Measurements from ENCODE around the gene LGI4.
A peak's percentile ranks its signal among the peaks of the same experiment; 100 is the strongest.

The LGI4 gene

GRCh38 chr19:35164418-35164817 lies 29.6 kb upstream of the LGI4 start:
- Histone ChIP-seq H3F3A (ENCODE audit: insufficient read depth, low read length) (no peaks in the 10 kb centered on the region), H3K36me3 (replicated peaks; ENCODE audit: insufficient read depth, low read length) (peaks cover 7% of the 10 kb centered on the region), H3K79me2 (ENCODE audit: low read length) (peaks cover under 1% of the 10 kb centered on the region; the same call in 1 of the 2 replicates), H3K27me3 (replicated peaks; ENCODE audit: insufficient read depth, low read length) (no peaks in the 10 kb centered on the region), H3K27ac (ENCODE audit: low read length) (no peak overlapping the region), H3K9me3 (replicated peaks; ENCODE audit: insufficient read depth, low read length) (no peaks in the 10 kb centered on the region), H2AFZ (ENCODE audit: low read length) (no peak overlapping the region), H3K4me3 (ENCODE audit: low read length) (no peak overlapping the region), H3K9me2 (replicated peaks; ENCODE audit: insufficient read depth, low read length) (no peaks in the 10 kb centered on the region), H3K9ac (ENCODE audit: low read length) (no peak overlapping the region), H3K4me1 (ENCODE audit: low read length) (no peaks in the 10 kb centered on the region), H3K4me2 (ENCODE audit: low read depth, low read length) (no peak overlapping the region), H4K20me1 (ENCODE audit: insufficient read depth, low read length) (no peaks in the 10 kb centered on the region; the same call in 1 of the 2 replicates)
- DNase-seq, result no peak
- TF ChIP-seq EZH2phosphoT487 (IDR thresholded peaks at IDR 0.05; ENCODE audit: low read length) (no peak), EZH2 (optimal IDR thresholded peaks at IDR 0.05; ENCODE audit: low read depth, low read length) (no peak), CTCF (IDR thresholded peaks at IDR 0.05; ENCODE audit: low read length) (no peak)

DNA sequence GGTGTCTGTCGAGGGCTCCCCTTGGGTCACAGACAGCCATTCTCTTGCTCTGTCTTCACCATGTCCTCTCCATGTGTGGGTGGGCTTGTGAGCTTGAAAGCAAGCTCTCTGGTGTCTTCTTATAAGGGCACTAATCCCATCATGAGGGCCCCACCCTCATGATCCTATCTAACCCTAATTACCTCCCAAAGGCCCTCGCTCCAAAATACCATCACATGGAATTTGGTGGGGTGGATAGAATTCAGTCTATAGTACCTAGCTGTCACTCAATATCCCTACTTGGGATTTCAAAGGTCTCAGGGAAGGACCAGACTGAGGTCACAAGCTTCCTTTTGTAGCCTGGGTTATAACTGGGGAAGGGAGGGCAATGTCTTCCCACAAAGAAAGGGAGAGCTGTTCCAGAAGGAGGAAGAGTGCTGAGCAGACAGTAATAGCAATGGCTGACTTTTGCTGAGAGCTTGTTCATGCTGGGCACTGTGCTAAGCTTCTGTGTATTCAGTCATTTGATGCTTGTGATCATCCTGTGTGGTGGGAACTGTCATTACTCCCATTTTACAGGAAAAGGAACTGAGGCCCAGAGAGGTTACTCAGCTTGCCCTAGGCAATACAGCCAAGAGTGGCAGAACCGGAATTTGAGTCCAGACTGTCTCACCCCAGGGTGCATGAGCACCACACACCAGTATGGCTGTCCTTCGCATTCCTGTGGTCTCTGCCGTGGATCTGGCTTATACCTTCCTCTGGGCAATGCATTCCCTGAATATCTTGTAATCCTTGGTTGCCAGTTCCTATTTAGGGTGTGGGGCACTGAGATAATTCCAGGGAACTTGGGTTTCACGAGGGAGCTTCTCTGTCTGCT lies 27.8 kb upstream of the LGI4 start:
- H4K20me1 ChIP-seq (ENCODE audit: insufficient read depth, low read length), result no peaks in the 10 kb centered on the region; the same call in 1 of the 2 replicates
- no peak overlapping the region for H3K27ac ChIP-seq (ENCODE audit: low read length)
- no peak overlapping the region for H3K4me2 ChIP-seq (ENCODE audit: low read depth, low read length)
- H3K4me1 ChIP-seq (ENCODE audit: low read length), result no peaks in the 10 kb centered on the region
- H3K9ac ChIP-seq (ENCODE audit: low read length), result no peak overlapping the region
- no peaks in the 10 kb centered on the region for H3K9me2 ChIP-seq (replicated peaks; ENCODE audit: insufficient read depth, low read length)
- H3K36me3 ChIP-seq (replicated peaks; ENCODE audit: insufficient read depth, low read length), result peaks cover 15% of the 10 kb centered on the region
- peaks cover 13% of the 10 kb centered on the region; the same call in 1 of the 2 replicates for H3K79me2 ChIP-seq (ENCODE audit: low read length)
- no peaks in the 10 kb centered on the region for H3K9me3 ChIP-seq (replicated peaks; ENCODE audit: insufficient read depth, low read length)
- H2AFZ ChIP-seq (ENCODE audit: low read length), result no peak overlapping the region
- no peak for TF ChIP-seq EZH2phosphoT487 (IDR thresholded peaks at IDR 0.05; ENCODE audit: low read length)
- no peak for TF ChIP-seq EZH2 (optimal IDR thresholded peaks at IDR 0.05; ENCODE audit: low read depth, low read length)
- no peaks in the 10 kb centered on the region for H3F3A ChIP-seq (ENCODE audit: insufficient read depth, low read length)
- H3K4me3 ChIP-seq (ENCODE audit: low read length), result no peak overlapping the region
- no peak for DNase-seq
- no peaks in the 10 kb centered on the region for H3K27me3 ChIP-seq (replicated peaks; ENCODE audit: insufficient read depth, low read length)

- Histone ChIP-seq H3K9me3 (replicated peaks; ENCODE audit: insufficient read depth, low read length) (no peaks in the 10 kb centered on the region), H3K4me3 (ENCODE audit: low read length) (no peak overlapping the region), H3K4me1 (ENCODE audit: low read length) (peaks cover 1% of the 10 kb centered on the region), H3K79me2 (ENCODE audit: low read length) (peaks cover 26% of the 10 kb centered on the region), H3F3A (ENCODE audit: insufficient read depth, low read length) (no peaks in the 10 kb centered on the region), H3K27ac (ENCODE audit: low read length) (no peak overlapping the region), H3K9me2 (replicated peaks; ENCODE audit: insufficient read depth, low read length) (no peaks in the 10 kb centered on the region), H3K36me3 (replicated peaks; ENCODE audit: insufficient read depth, low read length) (peaks cover 14% of the 10 kb centered on the region), H4K20me1 (ENCODE audit: insufficient read depth, low read length) (no peaks in the 10 kb centered on the region), H3K4me2 (ENCODE audit: low read depth, low read length) (no peak overlapping the region), H3K9ac (ENCODE audit: low read length) (no peak overlapping the region), H3K27me3 (replicated peaks; ENCODE audit: insufficient read depth, low read length) (no peaks in the 10 kb centered on the region), H2AFZ (ENCODE audit: low read length) (no peak overlapping the region)
- peak; percentile 28 for DNase-seq
- TF ChIP-seq EZH2 (optimal IDR thresholded peaks at IDR 0.05; ENCODE audit: low read depth, low read length), result no peak
- no peak for TF ChIP-seq CTCF (IDR thresholded peaks at IDR 0.05; ENCODE audit: low read length)
These were observed 26.5 kb upstream of the LGI4 start for GRCh38 chr19:35161434-35161743.
